Endodermal cell (in vitro differentiated cells): ENCODE results near the gene FBXO8. TPM values are rescaled to one million over a fixed set of nuclear protein-coding genes. Genes with fewer than 3 reads are reported as not detected.

Experiments
- DNase-seq: peaks from one replicate; pipeline ENCODE4 v3.0.0-alpha.2; 2017
- H3K27ac ChIP-seq: 2 replicates; pipeline ENCODE4 v1.5.1; 2013; ENCODE audit warnings: mild to moderate bottlenecking, low read depth, low read length, moderate library complexity
- H3K27me3 ChIP-seq: 2 replicates; pipeline ENCODE4 v1.6.1; 2013; ENCODE audit warnings: mild to moderate bottlenecking, low read length, moderate library complexity; ENCODE audit not compliant: insufficient read depth, control insufficient read depth, poor library complexity, severe bottlenecking
- H3K36me3 ChIP-seq: 2 replicates; pipeline ENCODE4 v1.7.0; 2013; ENCODE audit warnings: mild to moderate bottlenecking, low read length, moderate library complexity; ENCODE audit not compliant: control insufficient read depth, insufficient read depth
- H3K4me1 ChIP-seq: one replicate; pipeline ENCODE4 v1.7.0; 2013; ENCODE audit warnings: low read length; ENCODE audit not compliant: control insufficient read depth, insufficient read depth
- H3K4me3 ChIP-seq: 2 replicates; pipeline ENCODE4 v1.5.1; 2013; ENCODE audit warnings: mild to moderate bottlenecking, low read length, moderate library complexity
- H3K9ac ChIP-seq: 2 replicates; pipeline ENCODE4 v1.6.1; 2013; ENCODE audit warnings: mild to moderate bottlenecking, low read length, moderate library complexity; ENCODE audit not compliant: poor library complexity, severe bottlenecking; ENCODE audit errors: extremely low read depth
- H3K9me3 ChIP-seq: 2 replicates; pipeline ENCODE4 v1.6.1; 2013; ENCODE audit warnings: mild to moderate bottlenecking, low read length, moderate library complexity; ENCODE audit not compliant: control insufficient read depth
- H3K27ac Mint-ChIP-seq: 2 replicates; pipeline ENCODE4 v1.8.0; 2020; ENCODE audit warnings: mixed read lengths
- H3K27me3 Mint-ChIP-seq: 2 replicates; pipeline ENCODE4 v1.8.0; 2021; ENCODE audit warnings: mild to moderate bottlenecking, mixed read lengths; ENCODE audit not compliant: insufficient read depth
- H3K36me3 Mint-ChIP-seq: 2 replicates; pipeline ENCODE4 v1.8.0; 2020; ENCODE audit warnings: low read depth, mixed read lengths
- H3K4me1 Mint-ChIP-seq: 2 replicates; pipeline ENCODE4 v1.8.0; 2020; ENCODE audit warnings: mixed read lengths
- H3K4me3 Mint-ChIP-seq: 2 replicates; pipeline ENCODE4 v1.8.0; 2020; ENCODE audit warnings: mild to moderate bottlenecking, moderate library complexity, mixed read lengths
- H3K9me3 Mint-ChIP-seq: 2 replicates; pipeline ENCODE4 v1.8.0; 2020; ENCODE audit warnings: mild to moderate bottlenecking, mixed read lengths
- CTCF ChIP-seq: fragments of 200-600 bp; sonication (generic); conservative IDR thresholded peaks from 2 replicates; pipeline ENCODE4 v1.5.0; 2021; ENCODE audit warnings: antibody characterized with exemption, mild to moderate bottlenecking
- WGBS, 2 experiments: methylation state at CpG; one replicate each; pipeline versions ENCODE4 v1.1.5 to v1.1.7; 2013; ENCODE audit warnings: missing lambda C conversion rate in 2 of 2, mixed read lengths in 1 of 2; ENCODE audit not compliant: insufficient coverage in 1 of 2, insufficient read length in 1 of 2; 5-methylcytosine and 5-hydroxymethylcytosine counted together
- total RNA-seq, 2 donors: library from RNA; stranded (reverse); fragmentation: NEBNext Ultra II Directional in 1 of 2; extraction: Animal tissue kit (Norgen Biotek cat#: 25700) in 1 of 2; gene quantifications; 2 replicates in 1 of 2; 3 replicates in 1 of 2; pipeline ENCODE4 v1.2.1, GENCODE V29; 2021

FBXO8 gene
- total RNA-seq, 2 donors from 2014 or later = 9.4 to 9.8 TPM

- Mint-ChIP-seq H3K4me3 (no peak overlapping the region), H3K27me3 (no peaks in the 10 kb centered on the region), H3K9me3 (no peaks in the 10 kb centered on the region), H3K36me3 (no peaks in the 10 kb centered on the region), H3K4me1 (no peaks in the 10 kb centered on the region), H3K27ac (no peak overlapping the region)
- DNase-seq = no peak
- no peak overlapping the region for H3K4me3 ChIP-seq
- TF ChIP-seq CTCF = no peak
- H3K27me3 ChIP-seq = no peaks in the 10 kb centered on the region
- no peak overlapping the region for H3K27ac ChIP-seq
- H3K36me3 ChIP-seq = no peaks in the 10 kb centered on the region
- no peak overlapping the region for H3K9ac ChIP-seq
- H3K4me1 ChIP-seq = no peaks in the 10 kb centered on the region
- 91% methylated on average over 3 of the region's 3 CpGs; no CpG with 5 or more reads in 1 of the 2 experiments for WGBS, 2 experiments
- no peaks in the 10 kb centered on the region for H3K9me3 ChIP-seq
Observed at GRCh38 chr4:174275101-174275500, 8.4 kb downstream of the FBXO8 start.

DNA sequence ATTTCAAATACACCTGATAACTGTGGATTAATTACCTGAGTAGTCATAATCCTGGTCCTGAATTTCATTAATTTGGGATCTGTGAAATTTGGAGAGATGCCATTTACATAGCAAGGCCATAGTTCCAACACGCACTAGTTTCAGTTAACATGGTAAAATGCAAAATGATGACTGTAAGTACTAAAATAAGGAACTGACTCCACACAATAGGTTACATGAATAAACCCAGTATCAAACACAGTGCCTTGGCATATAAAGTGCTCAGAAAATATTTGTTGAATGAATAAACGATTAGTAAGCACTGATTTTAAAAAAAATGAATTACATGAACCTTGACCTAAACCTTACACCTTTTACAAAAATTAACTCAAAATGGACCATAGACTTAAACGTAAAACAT is 9.0 kb downstream of the FBXO8 start:
- H3K4me1 ChIP-seq = no peaks in the 10 kb centered on the region
- TF ChIP-seq CTCF = no peak
- no peaks in the 10 kb centered on the region for H3K36me3 ChIP-seq
- no peak overlapping the region for H3K4me3 ChIP-seq
- no peaks in the 10 kb centered on the region for H3K36me3 Mint-ChIP-seq
- no peaks in the 10 kb centered on the region for H3K27me3 ChIP-seq
- H3K4me1 Mint-ChIP-seq = no peaks in the 10 kb centered on the region
- no peaks in the 10 kb centered on the region for H3K9me3 Mint-ChIP-seq
- H3K4me3 Mint-ChIP-seq = no peak overlapping the region
- WGBS, 2 experiments = 92% methylated on average over 1 of the region's 3 CpGs; no CpG with 5 or more reads in 1 of the 2 experiments
- no peak for DNase-seq
- no peak overlapping the region for H3K27ac ChIP-seq
- H3K9ac ChIP-seq = no peak overlapping the region
- no peaks in the 10 kb centered on the region for H3K9me3 ChIP-seq
- no peaks in the 10 kb centered on the region for H3K27me3 Mint-ChIP-seq
- H3K27ac Mint-ChIP-seq = no peak overlapping the region

GRCh38 chr4:174273930-174274329 is 9.5 kb downstream of the FBXO8 start:
- no peaks in the 10 kb centered on the region for H3K36me3 ChIP-seq
- H3K4me1 ChIP-seq = no peaks in the 10 kb centered on the region
- no peaks in the 10 kb centered on the region for H3K9me3 Mint-ChIP-seq
- no peaks in the 10 kb centered on the region for H3K27me3 ChIP-seq
- no peak for DNase-seq
- no peak overlapping the region for H3K27ac Mint-ChIP-seq
- no peak for TF ChIP-seq CTCF
- H3K4me3 Mint-ChIP-seq = no peak overlapping the region
- WGBS, 2 experiments = 92 to 93% methylated on average over 4 to 5 of the region's 5 CpGs
- H3K9me3 ChIP-seq = no peaks in the 10 kb centered on the region
- no peak overlapping the region for H3K9ac ChIP-seq
- no peaks in the 10 kb centered on the region for H3K4me1 Mint-ChIP-seq
- no peak overlapping the region for H3K27ac ChIP-seq
- H3K36me3 Mint-ChIP-seq = no peaks in the 10 kb centered on the region
- H3K27me3 Mint-ChIP-seq = no peaks in the 10 kb centered on the region
- H3K4me3 ChIP-seq = no peak overlapping the region
